ENCODE data around the gene PACRG.

Gene PACRG

DNA sequence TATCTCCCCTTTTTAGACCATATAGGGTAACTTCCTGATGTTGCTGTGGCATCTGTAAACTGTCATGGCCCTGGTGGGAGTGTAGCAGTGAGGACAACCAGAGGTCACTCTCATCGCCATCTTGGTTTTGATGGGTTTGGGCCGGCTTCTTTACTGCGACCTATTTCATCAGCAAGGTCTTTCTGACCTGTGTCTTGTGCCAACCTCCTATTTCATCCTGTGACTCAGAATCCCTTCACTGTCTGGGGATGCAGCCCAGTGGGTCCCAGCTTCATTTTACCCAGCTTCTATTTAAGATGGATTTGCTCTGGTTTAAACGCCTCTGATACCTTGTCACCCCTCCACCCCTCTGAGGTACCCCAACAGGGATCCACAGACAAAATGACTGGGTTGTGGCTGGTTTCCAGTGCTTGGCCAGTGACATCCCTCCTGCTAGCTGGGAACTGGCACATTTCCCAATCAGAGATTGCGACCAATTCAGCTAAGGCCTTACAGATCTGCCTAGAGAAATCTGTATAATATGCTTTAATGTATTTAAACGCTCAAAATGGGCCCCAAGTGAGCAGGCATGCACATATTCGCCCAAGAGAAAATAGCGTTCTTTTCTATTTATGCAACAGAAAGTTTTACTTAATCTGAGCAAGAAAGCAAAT, 371.2 kb downstream of the PACRG start:
- peak; percentile 11 for DNase-seq

- DNase-seq = peak; percentile 14
These were observed 371.9 kb downstream of the PACRG start for GRCh38 chr6:163099621-163100171.

- no peak for DNase-seq
These were observed 372.5 kb downstream of the PACRG start for GRCh38 chr6:163100259-163100658.

DNA sequence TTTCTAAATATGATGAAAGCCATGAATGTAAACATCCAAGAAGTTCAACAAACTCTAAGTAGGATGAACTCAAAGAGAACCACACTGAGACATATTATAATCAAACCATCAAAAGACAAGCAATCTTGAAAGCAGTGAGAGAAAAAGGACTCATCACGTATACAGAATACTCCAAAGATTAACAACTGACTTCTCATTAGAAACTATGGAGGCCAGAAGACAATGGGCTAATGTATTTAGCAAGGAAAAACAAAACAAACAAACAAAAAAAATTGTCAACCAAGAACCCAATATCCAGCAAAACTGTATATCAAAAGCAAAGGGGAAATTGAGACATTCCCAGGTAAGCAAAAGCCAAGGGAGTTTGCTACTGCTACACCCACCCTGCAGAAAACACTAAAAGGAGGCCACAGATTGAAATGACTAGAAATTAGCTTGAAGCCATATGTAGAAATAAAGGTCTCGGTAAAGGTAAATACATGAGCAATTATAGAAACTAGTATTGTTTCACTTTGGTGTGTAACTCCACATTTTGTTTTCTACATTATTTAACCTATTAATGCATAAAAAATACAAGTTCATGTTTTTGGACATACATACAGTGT, 385.7 kb downstream of the PACRG start:
- DNase-seq = no peak

GRCh38 chr6:163118941-163119340, 391.2 kb downstream of the PACRG start:
- no peak for DNase-seq

DNA sequence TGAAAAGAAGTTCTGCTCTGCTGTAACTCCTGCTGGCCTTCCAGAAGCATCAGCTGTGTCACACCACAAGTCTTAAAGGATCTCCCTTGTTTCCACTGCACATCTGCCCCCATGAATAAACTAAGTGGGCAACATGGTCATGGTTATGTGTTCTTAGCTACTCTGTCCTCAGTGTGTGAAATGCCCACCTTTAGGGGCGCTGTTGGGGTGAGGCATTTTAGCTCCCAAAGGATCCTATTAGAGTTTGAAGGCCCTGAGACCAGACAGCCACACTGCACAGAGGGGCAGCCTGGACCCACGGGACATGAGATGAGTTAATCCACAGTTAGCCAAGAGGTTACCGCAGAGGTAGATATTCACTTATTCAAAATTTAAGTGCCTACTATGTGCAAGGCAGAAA, 392.4 kb downstream of the PACRG start:
- DNase-seq = no peak

GRCh38 chr6:163121270-163121669, 393.5 kb downstream of the PACRG start:
- DNase-seq = no peak

DNA sequence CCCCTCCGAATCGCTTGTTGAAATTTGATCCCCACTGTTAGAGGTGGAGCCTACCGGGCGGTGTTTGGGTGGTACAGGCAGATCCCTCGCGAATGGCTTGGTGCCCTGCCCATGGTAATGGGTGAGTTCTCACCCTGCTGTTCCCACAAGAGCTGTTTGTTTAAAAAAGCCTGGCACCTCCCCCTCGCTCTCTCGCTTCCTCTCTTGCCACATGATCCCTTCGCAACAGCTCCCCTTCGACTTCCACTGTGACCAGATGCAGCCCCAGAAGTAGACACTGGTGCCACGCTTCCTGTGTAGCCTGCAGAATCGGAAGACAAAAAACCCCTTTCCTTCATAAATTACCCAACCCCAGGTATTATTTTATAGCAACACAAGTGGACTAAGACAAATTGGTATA, 394.6 kb downstream of the PACRG start:
- no peak for DNase-seq

DNA sequence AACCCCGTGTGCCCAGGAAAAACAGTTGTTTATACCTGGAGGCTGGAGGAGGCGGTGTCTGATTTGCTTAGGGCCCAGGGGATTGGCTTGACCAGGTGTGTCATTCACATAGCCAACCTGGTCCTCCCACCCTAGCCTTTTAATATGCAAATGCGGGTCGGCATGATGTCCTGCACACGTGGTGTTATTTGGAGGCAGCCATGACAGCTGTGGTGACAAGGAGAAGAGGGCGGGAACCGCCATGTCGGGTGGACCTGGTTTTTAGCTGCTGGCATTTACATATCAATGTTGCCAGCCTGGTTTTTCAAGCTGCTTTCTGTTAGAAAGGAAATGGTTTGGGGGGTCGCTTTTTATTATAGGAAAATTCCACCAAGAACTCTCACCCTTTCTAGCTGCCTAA, 395.3 kb downstream of the PACRG start:
- no peak for DNase-seq

- no peak for DNase-seq
These were observed 399.0 kb downstream of the PACRG start for GRCh38 chr6:163126741-163127140.

DNA sequence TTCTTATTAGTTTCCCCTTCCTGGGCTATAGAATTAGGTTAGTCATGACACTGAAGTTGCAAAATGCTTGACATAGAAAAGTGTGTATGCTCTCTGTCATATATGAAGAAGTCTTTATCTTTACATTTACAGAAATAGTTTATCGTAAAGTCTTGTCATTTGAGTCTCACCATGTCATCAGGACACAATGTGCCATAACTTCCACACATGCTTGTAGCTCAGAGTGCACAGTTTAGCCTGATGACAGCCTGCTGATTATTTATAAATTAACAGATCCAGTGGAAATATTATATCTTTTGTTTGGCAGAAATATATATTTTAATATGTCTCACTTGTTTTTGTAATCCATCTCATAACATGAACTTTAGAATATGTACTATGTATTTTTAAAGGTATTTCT, 399.8 kb downstream of the PACRG start:
- no peak for DNase-seq

DNA sequence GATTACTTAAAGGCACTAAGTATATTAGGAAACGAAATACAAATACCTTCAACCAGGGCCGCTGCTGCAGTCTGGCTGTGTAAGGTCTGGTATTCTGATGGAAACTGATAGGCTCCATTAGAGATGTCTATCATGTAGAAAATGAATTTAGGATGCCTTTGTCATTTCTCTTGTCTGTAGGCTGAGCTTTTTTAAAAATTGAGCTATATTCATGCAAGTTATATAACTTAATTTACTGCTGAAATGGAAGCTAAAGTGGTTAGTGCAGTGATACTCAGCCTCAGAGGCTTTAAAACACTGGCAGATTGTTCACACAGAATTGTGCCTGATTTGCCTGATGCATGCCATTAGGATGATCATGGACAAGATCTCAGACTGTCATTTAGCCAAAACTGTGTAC, 400.6 kb downstream of the PACRG start:
- DNase-seq = peak; percentile 5

GRCh38 chr6:163132050-163132750, 404.4 kb downstream of the PACRG start:
- DNase-seq = no peak

GRCh38 chr6:163133017-163133416, 405.2 kb downstream of the PACRG start:
- DNase-seq = no peak

DNA sequence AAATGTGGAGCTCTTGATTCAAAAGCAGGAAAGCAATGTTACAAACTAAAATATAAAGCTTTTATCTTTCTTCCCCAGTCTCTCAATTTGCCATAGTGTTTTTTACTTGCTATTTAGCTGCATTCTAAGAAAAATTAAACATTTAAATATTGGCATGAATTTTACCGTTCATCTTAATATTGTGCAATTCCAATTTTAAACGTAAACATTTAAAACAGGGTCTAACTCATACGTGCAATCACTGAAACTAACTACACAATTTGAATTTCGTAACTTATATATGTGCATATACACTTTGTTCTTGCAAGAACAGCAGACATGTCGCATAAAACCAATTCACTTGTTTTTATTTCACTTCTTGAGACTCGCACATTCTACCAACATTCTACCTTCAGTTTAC, 405.9 kb downstream of the PACRG start:
- DNase-seq = no peak

DNA sequence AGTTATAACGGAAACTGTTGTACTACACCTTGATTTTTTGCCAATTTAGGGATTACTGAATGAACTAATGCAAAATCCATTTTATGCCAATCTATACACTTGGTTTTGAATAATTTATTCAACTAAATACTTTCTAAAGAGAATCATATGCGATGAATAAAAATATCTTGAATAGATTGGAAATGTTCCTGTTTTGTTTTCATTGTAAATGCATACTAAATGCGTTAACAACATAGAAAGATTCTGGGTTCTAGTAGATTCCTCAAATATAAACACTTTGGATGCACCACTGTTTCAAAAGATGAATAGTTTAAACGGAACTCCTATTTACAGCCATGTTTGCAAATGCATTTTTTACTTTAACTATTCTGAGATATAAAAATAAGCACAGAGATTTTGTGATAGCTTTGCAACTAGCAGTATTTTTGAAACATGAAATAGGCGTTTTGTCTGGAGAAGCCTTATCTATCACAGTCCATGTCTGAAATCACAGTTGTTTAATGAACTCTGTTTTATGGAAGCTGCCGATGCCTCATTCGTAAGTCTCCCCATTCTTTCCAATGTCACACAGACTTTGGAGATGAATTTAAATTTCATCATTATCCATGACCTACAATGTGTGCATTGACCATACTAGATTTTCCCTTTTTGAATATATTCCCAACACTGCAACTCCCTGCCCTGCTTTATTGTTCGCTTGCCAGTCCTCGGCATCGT, 409.1 kb downstream of the PACRG start:
- no peak for DNase-seq

GRCh38 chr6:163137398-163137881, 409.7 kb downstream of the PACRG start:
- DNase-seq = peak; percentile 58

DNA sequence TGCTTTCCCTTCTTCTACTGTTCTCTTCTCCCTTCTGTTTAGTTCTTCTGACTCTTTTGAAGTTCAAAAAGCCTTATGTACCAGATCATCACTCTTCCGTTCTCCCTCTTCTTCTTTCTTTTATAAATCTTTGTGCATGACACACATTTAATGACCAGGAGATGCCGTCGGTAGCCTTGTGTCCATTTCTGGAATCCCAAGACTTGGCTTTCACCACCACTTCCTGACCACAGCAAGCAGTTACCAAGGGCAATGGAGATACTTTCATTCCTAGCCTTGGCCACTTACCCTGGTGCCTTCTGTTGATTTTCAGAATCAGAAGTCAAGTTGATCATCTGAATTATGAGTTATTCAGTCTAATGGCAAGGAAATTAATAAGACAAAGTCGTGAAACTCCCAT, 418.3 kb downstream of the PACRG start:
- DNase-seq = no peak

DNA sequence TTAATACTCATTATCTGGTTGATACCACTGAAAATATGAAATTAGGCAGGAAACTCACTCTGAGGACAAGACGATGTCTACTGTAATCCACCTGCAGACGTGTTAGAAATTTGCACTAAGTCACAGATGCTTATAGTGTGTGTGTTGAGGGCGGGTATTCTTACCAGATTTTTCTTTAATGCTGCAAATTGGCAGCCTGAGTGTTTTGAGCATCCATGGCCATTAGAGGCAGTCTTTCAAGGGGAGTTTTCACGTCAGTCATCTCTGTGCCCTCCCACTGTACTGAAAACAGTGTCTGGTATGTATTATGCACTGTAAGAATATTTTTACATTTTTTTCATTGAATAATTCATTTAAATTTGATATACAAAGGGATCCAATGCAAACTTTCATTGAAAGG, 420.2 kb downstream of the PACRG start:
- peak; percentile 59 for DNase-seq

DNA sequence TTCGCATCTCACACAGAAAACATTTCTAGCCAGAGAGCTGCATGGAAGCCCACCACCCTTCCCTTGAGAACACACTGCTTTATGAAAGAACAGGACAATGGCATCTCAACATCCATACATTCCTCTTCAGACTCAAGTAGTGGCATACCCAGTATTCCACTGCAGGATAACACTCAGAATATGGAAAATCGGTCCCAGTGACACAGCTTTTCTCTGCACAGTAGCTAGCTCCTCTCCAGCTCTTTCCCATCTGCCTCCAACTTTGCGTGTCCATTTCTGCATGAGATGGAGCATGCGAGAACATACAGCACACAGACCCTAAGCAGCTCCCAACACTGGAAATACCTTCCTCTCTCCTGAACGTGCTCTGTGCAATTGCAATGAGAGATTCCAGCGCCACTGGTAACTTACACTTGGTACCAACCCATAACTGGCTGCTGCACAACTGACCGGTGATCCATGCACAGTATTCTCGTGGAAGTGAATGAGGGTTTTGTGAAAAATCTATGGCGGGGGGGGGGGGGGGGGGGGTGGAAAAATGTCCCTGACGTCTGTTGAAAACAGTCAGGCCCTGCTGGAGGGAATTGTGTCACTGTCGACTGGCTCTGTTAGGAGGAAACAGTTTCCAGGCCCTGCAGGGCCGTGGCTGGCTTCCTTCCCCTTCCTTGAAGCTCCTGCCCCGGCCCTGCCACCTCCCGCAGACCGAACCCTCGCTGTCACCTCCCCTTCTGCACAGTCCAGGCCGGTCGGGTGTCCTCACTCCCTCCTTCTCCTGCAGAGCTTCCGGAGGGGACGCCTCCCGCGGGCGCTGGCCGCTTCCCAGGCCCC, 420.9 kb downstream of the PACRG start:
- DNase-seq = peak; percentile 69

- no peak for DNase-seq
These were observed 421.6 kb downstream of the PACRG start for GRCh38 chr6:163149279-163149848.

- peak; percentile 51 for DNase-seq
These were observed 423.4 kb downstream of the PACRG start for GRCh38 chr6:163151212-163151611.
